HEK293 (cell line): ENCODE measurements around the gene NEMP1.

Experiments
- CTCF ChIA-PET: fragments of 350-600 bp; formaldehyde crosslinking; extraction: SDS; loops from one replicate; lab custom pipeline; 2021; ENCODE audit warnings: antibody characterized with exemption; lab: Yijun Ruan, JAX
- POLR2A ChIA-PET: fragments of 300-600 bp; formaldehyde crosslinking; extraction: SDS; loops from one replicate; lab custom pipeline; 2020; ENCODE audit warnings: antibody characterized with exemption, inconsistent platforms; lab: Yijun Ruan, JAX
- H3K27ac ChIP-seq: fragments of 200-500 bp; sonication (Bioruptor generic); 2 replicates; pipeline ENCODE4 v1.5.1; 2014; ENCODE audit warnings: low read depth, low read length, control low read depth, inconsistent platforms; ENCODE audit errors: extremely low read depth
- H3K36me3 ChIP-seq, 2 experiments: fragments of 200-500 bp in 1 of 2; sonication (Bioruptor generic) in 1 of 2; 1 replicate in 1 of 2; 2 replicates in 1 of 2; pipeline ENCODE4 v1.5.1; 2014 to 2017; ENCODE audit warnings: inconsistent platforms in 2 of 2, low read length in 2 of 2; ENCODE audit not compliant: control insufficient read depth in 2 of 2, insufficient read depth in 1 of 2
- H3K4me1 ChIP-seq: fragments of 200-500 bp; sonication (Bioruptor generic); 2 replicates; pipeline ENCODE4 v1.5.1; 2014; ENCODE audit warnings: mild to moderate bottlenecking, low read length, inconsistent platforms; ENCODE audit not compliant: control insufficient read depth, insufficient read depth
- H3K4me3 ChIP-seq: 2 replicates; pipeline ENCODE4 v1.5.1; 2011; ENCODE audit warnings: low read depth, mild to moderate bottlenecking, control low read depth, low read length, moderate library complexity
- H3K9me3 ChIP-seq: fragments of 200-500 bp; sonication (Bioruptor generic); 2 replicates; pipeline ENCODE4 v1.5.1; 2014; ENCODE audit warnings: low read depth, low read length, inconsistent platforms; ENCODE audit not compliant: control insufficient read depth, insufficient read depth
- EGR2 ChIP-seq: fragments of 450-650 bp; formaldehyde crosslinking; IDR thresholded peaks from 2 replicates; pipeline ENCODE4 v1.5.1; 2016; ENCODE audit warnings: low read depth, missing biosample characterization, missing genetic modification characterization
- GLIS2 ChIP-seq: fragments of 450-650 bp; formaldehyde crosslinking; IDR thresholded peaks from 2 replicates; pipeline ENCODE4 v1.5.1; 2016; ENCODE audit warnings: missing biosample characterization, missing genetic modification characterization
- HOXA7 ChIP-seq: sonication (generic); formaldehyde crosslinking; IDR thresholded peaks from 2 replicates; pipeline ENCODE4 v1.8.1; 2022; ENCODE audit warnings: missing genetic modification reagents, borderline replicate concordance
- KLF1 ChIP-seq: fragments of 450-650 bp; formaldehyde crosslinking; IDR thresholded peaks from 2 replicates; pipeline ENCODE4 v1.5.1; 2016; ENCODE audit warnings: missing biosample characterization, missing genetic modification characterization
- REPIN1 ChIP-seq: fragments of 450-650 bp; formaldehyde crosslinking; IDR thresholded peaks from 2 replicates; pipeline ENCODE4 v1.5.1; 2017; ENCODE audit warnings: missing biosample characterization, missing genetic modification characterization, low read depth
- REST ChIP-seq: fragments of 450-650 bp; formaldehyde crosslinking; IDR thresholded peaks from 2 replicates; pipeline ENCODE4 v1.5.1; 2016; ENCODE audit warnings: missing biosample characterization, missing genetic modification characterization
- SP2 ChIP-seq: fragments of 450-650 bp; formaldehyde crosslinking; IDR thresholded peaks from 2 replicates; pipeline ENCODE4 v1.5.1; 2016; ENCODE audit warnings: missing biosample characterization, missing genetic modification characterization
- TRIM28 ChIP-seq: IDR thresholded peaks from 2 replicates; pipeline ENCODE4 v1.6.1; 2011; ENCODE audit warnings: low read length, control low read depth, borderline replicate concordance
- ZBTB17 ChIP-seq: fragments of 450-650 bp; formaldehyde crosslinking; IDR thresholded peaks from 2 replicates; pipeline ENCODE4 v1.5.1; 2016; ENCODE audit warnings: missing biosample characterization, missing genetic modification characterization
- ZBTB48 ChIP-seq: fragments of 450-650 bp; formaldehyde crosslinking; IDR thresholded peaks from 2 replicates; pipeline ENCODE4 v1.5.1; 2016; ENCODE audit warnings: missing biosample characterization, missing genetic modification characterization
- ZBTB7A ChIP-seq: fragments of 450-650 bp; formaldehyde crosslinking; IDR thresholded peaks from 2 replicates; pipeline ENCODE4 v1.5.1; 2016; ENCODE audit warnings: low read depth, missing biosample characterization, missing genetic modification characterization
- ZFHX2 ChIP-seq: fragments of 450-650 bp; formaldehyde crosslinking; conservative IDR thresholded peaks from 2 replicates; pipeline ENCODE4 v1.5.1; 2016; ENCODE audit warnings: missing biosample characterization, missing genetic modification characterization
- ZNF140 ChIP-seq: fragments of 450-650 bp; formaldehyde crosslinking; IDR thresholded peaks from 2 replicates; pipeline ENCODE4 v1.5.1; 2016; ENCODE audit warnings: missing biosample characterization, missing genetic modification characterization
- ZNF16 ChIP-seq: fragments of 450-650 bp; formaldehyde crosslinking; IDR thresholded peaks from 2 replicates; pipeline ENCODE4 v1.5.1; 2016; ENCODE audit warnings: low read depth, missing biosample characterization, missing genetic modification characterization
- ZNF335 ChIP-seq: fragments of 450-650 bp; formaldehyde crosslinking; conservative IDR thresholded peaks from 2 replicates; pipeline ENCODE4 v1.5.1; 2016; ENCODE audit warnings: missing biosample characterization, missing genetic modification characterization
- ZNF341 ChIP-seq: fragments of 450-650 bp; formaldehyde crosslinking; IDR thresholded peaks from 2 replicates; pipeline ENCODE4; 2016; ENCODE audit warnings: low read depth, missing biosample characterization, missing genetic modification characterization
- ZNF501 ChIP-seq: fragments of 450-650 bp; formaldehyde crosslinking; IDR thresholded peaks from 2 replicates; pipeline ENCODE4 v1.5.1; 2016; ENCODE audit warnings: missing biosample characterization, missing genetic modification characterization
- ZNF521 ChIP-seq: fragments of 450-650 bp; formaldehyde crosslinking; IDR thresholded peaks from 2 replicates; pipeline ENCODE4 v1.5.1; 2017; ENCODE audit warnings: missing biosample characterization, mild to moderate bottlenecking, missing genetic modification characterization
- ZNF548 ChIP-seq: fragments of 450-650 bp; formaldehyde crosslinking; IDR thresholded peaks from 2 replicates; pipeline ENCODE4 v1.5.1; 2016; ENCODE audit warnings: missing biosample characterization, missing genetic modification characterization
- ZNF549 ChIP-seq: fragments of 450-650 bp; IDR thresholded peaks from 2 replicates; pipeline ENCODE4 v1.5.1; 2018; ENCODE audit warnings: missing biosample characterization, missing genetic modification characterization, mild to moderate bottlenecking, inconsistent platforms, moderate library complexity
- ZNF585B ChIP-seq: fragments of 450-650 bp; formaldehyde crosslinking; IDR thresholded peaks from 2 replicates; pipeline ENCODE4 v1.5.1; 2016; ENCODE audit warnings: missing biosample characterization, missing genetic modification characterization
- ZNF600 ChIP-seq: fragments of 450-650 bp; formaldehyde crosslinking; IDR thresholded peaks from 2 replicates; pipeline ENCODE4 v1.5.1; 2016; ENCODE audit warnings: missing biosample characterization, missing genetic modification characterization
- ZNF629 ChIP-seq: fragments of 450-650 bp; formaldehyde crosslinking; IDR thresholded peaks from 2 replicates; pipeline ENCODE4 v1.5.1; 2017; ENCODE audit warnings: missing biosample characterization, missing genetic modification characterization
- ZNF654 ChIP-seq: fragments of 450-650 bp; formaldehyde crosslinking; IDR thresholded peaks from 2 replicates; pipeline ENCODE4 v1.5.1; 2016; ENCODE audit warnings: low read depth, missing biosample characterization, missing genetic modification characterization
- ZNF843 ChIP-seq: fragments of 450-650 bp; formaldehyde crosslinking; IDR thresholded peaks from 2 replicates; pipeline ENCODE4 v1.5.1; 2016; ENCODE audit warnings: missing biosample characterization, missing genetic modification characterization
- TF ChIP-seq, protein P1 (sequence below): fragments of 450-650 bp; formaldehyde crosslinking; IDR thresholded peaks from 2 replicates; pipeline ENCODE4 v1.5.1; 2016; ENCODE audit warnings: missing biosample characterization, missing genetic modification characterization
- TF ChIP-seq, protein P2 (sequence below): fragments of 450-650 bp; formaldehyde crosslinking; IDR thresholded peaks from 2 replicates; pipeline ENCODE4 v1.5.1; 2016; ENCODE audit warnings: missing biosample characterization, missing genetic modification characterization, low read depth
- TF ChIP-seq, protein P3 (sequence below): fragments of 450-650 bp; formaldehyde crosslinking; IDR thresholded peaks from 2 replicates; pipeline ENCODE4 v1.5.1; 2017; ENCODE audit warnings: missing biosample characterization, missing genetic modification characterization

Gene NEMP1

GRCh38 chr12:57096099-57096572 lies 17.5 kb upstream of the NEMP1 start:
- Histone ChIP-seq H3K36me3 (peaks cover 0 to 59% of the 10 kb centered on the region in 2 experiments; a peak in 1 of 3 replicates), H3K9me3 (no peaks in the 10 kb centered on the region), H3K4me1 (no peaks in the 10 kb centered on the region), H3K4me3 (no peak overlapping the region), H3K27ac (no peak overlapping the region)
- ChIA-PET POLR2A (no interaction called here), CTCF (interaction anchor here (3.1 to 6.0 kb wide), 3 partner anchors 16 to 27 kb away, joined by 15 to 43 read pairs (median 38); partner anchors contain the start of genes NEMP1 and STAT6)
- peak; percentile 47; the same call in 1 of the 2 replicates for TF ChIP-seq ZBTB17 (tag by site-specific recombination)
- TF ChIP-seq ZBTB48 (tag by site-specific recombination): peak; percentile 44; the same call in 1 of the 2 replicates
- no peak for TF ChIP-seq REST (tag by site-specific recombination)
- TF ChIP-seq EGR2 (tag by site-specific recombination): peak; percentile 69; the same call in 1 of the 2 replicates
- TF ChIP-seq ZNF600 (tag by site-specific recombination): peak; percentile 20; the same call in 1 of the 2 replicates
- 0 out of 2 replicates have a peak, but pooled peaks have one; percentile 13 for TF ChIP-seq ZNF341 (tag by site-specific recombination)
- no peak for TF ChIP-seq ZBTB7A (tag by site-specific recombination)
- TF ChIP-seq ZNF521 (tag by site-specific recombination): no peak
- peak; percentile 17; the same call in 1 of the 2 replicates for TF ChIP-seq KLF1 (tag by site-specific recombination)
- peak; percentile 73 for TF ChIP-seq ZFHX2 (tag by site-specific recombination)
- TF ChIP-seq, protein P1, sequence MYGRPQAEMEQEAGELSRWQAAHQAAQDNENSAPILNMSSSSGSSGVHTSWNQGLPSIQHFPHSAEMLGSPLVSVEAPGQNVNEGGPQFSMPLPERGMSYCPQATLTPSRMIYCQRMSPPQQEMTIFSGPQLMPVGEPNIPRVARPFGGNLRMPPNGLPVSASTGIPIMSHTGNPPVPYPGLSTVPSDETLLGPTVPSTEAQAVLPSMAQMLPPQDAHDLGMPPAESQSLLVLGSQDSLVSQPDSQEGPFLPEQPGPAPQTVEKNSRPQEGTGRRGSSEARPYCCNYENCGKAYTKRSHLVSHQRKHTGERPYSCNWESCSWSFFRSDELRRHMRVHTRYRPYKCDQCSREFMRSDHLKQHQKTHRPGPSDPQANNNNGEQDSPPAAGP (tag by site-specific recombination): 0 out of 2 replicates have a peak, but pooled peaks have one; percentile 43
- TF ChIP-seq TRIM28: no peak
- peak; percentile 19; the same call in 1 of the 2 replicates for TF ChIP-seq SP2 (tag by site-specific recombination)

DNA sequence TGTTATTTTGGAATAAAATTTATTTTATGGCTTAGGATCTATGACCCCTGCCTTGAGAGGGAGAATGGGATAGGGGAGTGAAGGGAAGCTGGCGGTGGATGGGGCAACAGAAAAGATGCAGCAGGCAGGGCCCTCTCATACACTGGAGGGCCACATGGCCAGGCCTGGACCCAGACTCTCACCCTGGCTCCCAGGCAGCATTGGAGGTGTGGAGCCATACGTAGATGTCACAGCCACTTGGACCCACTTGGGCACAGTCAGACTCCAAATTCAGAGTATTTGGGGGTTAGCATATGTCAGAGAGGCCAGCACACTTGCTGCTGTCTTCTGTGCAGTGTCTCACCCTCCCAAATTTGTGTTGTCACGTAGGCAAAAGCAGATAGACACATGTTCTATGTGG lies 16.8 kb upstream of the NEMP1 start:
- TF ChIP-seq GLIS2 (tag by site-specific recombination) (no peak), ZNF843 (tag by site-specific recombination) (no peak), ZNF335 (no peak), REPIN1 (tag by site-specific recombination) (no peak), HOXA7 (CRISPR knock-in tag) (no peak), ZNF16 (tag by site-specific recombination) (no peak), ZNF549 (tag by site-specific recombination) (no peak), ZBTB48 (tag by site-specific recombination) (no peak), ZNF629 (tag by site-specific recombination) (no peak), ZNF140 (tag by site-specific recombination) (no peak), ZNF585B (tag by site-specific recombination) (no peak), ZNF501 (tag by site-specific recombination) (no peak), ZNF654 (tag by site-specific recombination) (no peak), ZNF548 (no peak)
- TF ChIP-seq, protein P2, sequence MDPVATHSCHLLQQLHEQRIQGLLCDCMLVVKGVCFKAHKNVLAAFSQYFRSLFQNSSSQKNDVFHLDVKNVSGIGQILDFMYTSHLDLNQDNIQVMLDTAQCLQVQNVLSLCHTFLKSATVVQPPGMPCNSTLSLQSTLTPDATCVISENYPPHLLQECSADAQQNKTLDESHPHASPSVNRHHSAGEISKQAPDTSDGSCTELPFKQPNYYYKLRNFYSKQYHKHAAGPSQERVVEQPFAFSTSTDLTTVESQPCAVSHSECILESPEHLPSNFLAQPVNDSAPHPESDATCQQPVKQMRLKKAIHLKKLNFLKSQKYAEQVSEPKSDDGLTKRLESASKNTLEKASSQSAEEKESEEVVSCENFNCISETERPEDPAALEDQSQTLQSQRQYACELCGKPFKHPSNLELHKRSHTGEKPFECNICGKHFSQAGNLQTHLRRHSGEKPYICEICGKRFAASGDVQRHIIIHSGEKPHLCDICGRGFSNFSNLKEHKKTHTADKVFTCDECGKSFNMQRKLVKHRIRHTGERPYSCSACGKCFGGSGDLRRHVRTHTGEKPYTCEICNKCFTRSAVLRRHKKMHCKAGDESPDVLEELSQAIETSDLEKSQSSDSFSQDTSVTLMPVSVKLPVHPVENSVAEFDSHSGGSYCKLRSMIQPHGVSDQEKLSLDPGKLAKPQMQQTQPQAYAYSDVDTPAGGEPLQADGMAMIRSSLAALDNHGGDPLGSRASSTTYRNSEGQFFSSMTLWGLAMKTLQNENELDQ (tag by site-specific recombination): no peak
- TF ChIP-seq, protein P3, sequence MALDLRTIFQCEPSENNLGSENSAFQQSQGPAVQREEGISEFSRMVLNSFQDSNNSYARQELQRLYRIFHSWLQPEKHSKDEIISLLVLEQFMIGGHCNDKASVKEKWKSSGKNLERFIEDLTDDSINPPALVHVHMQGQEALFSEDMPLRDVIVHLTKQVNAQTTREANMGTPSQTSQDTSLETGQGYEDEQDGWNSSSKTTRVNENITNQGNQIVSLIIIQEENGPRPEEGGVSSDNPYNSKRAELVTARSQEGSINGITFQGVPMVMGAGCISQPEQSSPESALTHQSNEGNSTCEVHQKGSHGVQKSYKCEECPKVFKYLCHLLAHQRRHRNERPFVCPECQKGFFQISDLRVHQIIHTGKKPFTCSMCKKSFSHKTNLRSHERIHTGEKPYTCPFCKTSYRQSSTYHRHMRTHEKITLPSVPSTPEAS (tag by site-specific recombination): no peak
- TF ChIP-seq, all 188 proteins: peak for 0
- Histone ChIP-seq H3K36me3 (peaks cover 0 to 66% of the 10 kb centered on the region in 2 experiments; a peak in 1 of 3 replicates), H3K9me3 (no peaks in the 10 kb centered on the region), H3K27ac (no peak overlapping the region), H3K4me3 (no peak overlapping the region), H3K4me1 (no peaks in the 10 kb centered on the region)
- ChIA-PET CTCF (interaction anchor here (0.7 to 6.0 kb wide), 4 partner anchors 16 to 26 kb away, joined by 3 to 43 read pairs (median 26); partner anchors contain the start of genes NEMP1 and STAT6), POLR2A (no interaction called here)
